HG02981 (cell line): ENCODE measurements around the gene PDHX.
"Not testable (repeated sequence)": the region's sequence is repeated elsewhere in the genome, so short reads cannot be mapped to it uniquely, and the experiment has no call there.

Experiments used
- ATAC-seq: cut with Tn5 transposase; IDR thresholded peaks from one replicate; pipeline ENCODE4 v1.9.1; 2021; ENCODE audit warnings: mild to moderate bottlenecking, moderate library complexity; ENCODE audit not compliant: unreplicated experiment

The PDHX gene

GRCh38 chr11:34909955-34910354 lies 6.5 kb upstream of the PDHX start:
- no peak for ATAC-seq

GRCh38 chr11:34910817-34911216 lies 5.6 kb upstream of the PDHX start:
- ATAC-seq: peak; percentile 43

- ATAC-seq: no peak
Observed at GRCh38 chr11:34911676-34912075, 4.7 kb upstream of the PDHX start.

GRCh38 chr11:34913556-34913955 lies 2.9 kb upstream of the PDHX start:
- ATAC-seq: not testable (repeated sequence)

- peak; percentile 1 for ATAC-seq
Observed at GRCh38 chr11:34915136-34916014, 1.0 kb upstream of the PDHX start.

- ATAC-seq: peak; percentile 19
Observed at GRCh38 chr11:34916843-34917770, 689 bp downstream of the PDHX start.

GRCh38 chr11:34921156-34921555 lies 4.7 kb downstream of the PDHX start:
- ATAC-seq: no peak

- ATAC-seq: no peak
Observed at GRCh38 chr11:34924714-34925113, 8.3 kb downstream of the PDHX start.

GRCh38 chr11:34926101-34926830 lies 9.8 kb downstream of the PDHX start:
- no peak for ATAC-seq

GRCh38 chr11:34926831-34927132 lies 10.4 kb downstream of the PDHX start:
- no peak for ATAC-seq

GRCh38 chr11:34928268-34928959 lies 12.0 kb downstream of the PDHX start:
- ATAC-seq: no peak

- ATAC-seq: no peak
Observed at GRCh38 chr11:34928960-34929680, 12.7 kb downstream of the PDHX start.

- no peak for ATAC-seq
Observed at GRCh38 chr11:34929794-34930763, 13.7 kb downstream of the PDHX start.

- no peak for ATAC-seq
Observed at GRCh38 chr11:34936945-34937629, 20.7 kb downstream of the PDHX start.

GRCh38 chr11:34938611-34939010 lies 22.2 kb downstream of the PDHX start:
- no peak for ATAC-seq

GRCh38 chr11:34940026-34940677 lies 23.7 kb downstream of the PDHX start:
- ATAC-seq: no peak

- no peak for ATAC-seq
Observed at GRCh38 chr11:34941688-34942087, 25.3 kb downstream of the PDHX start.

GRCh38 chr11:34944692-34945091 lies 28.3 kb downstream of the PDHX start:
- no peak for ATAC-seq
